ENCODE data around the gene GABRB2. TPM values are rescaled to one million over a fixed set of nuclear protein-coding genes. Genes with fewer than 3 reads are reported as not detected.

The GABRB2 gene
- total and polyA plus RNA-seq, 5 experiments from 2014 or later: not detected

DNA sequence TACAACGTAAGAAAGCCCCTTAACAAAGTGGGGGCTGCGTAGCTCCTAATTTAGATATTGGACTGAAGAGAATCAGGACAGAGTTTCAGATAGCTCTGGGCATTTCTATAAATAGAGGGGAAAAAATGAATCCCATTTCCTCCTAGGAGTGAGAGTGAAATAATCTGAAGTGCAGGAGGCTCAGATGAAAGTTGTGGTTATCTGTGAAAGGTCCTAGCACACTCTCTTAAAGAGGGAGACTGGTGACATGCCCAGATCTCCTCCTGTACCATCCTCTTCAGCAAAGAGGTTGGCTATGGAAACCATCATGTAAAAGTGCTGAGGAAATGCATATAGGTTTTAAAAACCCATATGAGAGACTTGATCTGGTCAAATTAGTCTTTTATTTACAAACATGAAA is 143.4 kb downstream of the GABRB2 start:
- H3K36me3 Mint-ChIP-seq: no peaks in the 10 kb centered on the region
- H3K4me3 Mint-ChIP-seq: no peak overlapping the region
- no peaks in the 10 kb centered on the region for H3K4me1 Mint-ChIP-seq
- H3K27me3 Mint-ChIP-seq: peaks cover 0 to 1% (median 0%) of the 10 kb centered on the region in 5 donors
- H3K27ac Mint-ChIP-seq: no peak overlapping the region
- peaks cover 0 to 3% (median 0%) of the 10 kb centered on the region in 9 donors for H3K9me3 Mint-ChIP-seq
- ATAC-seq (no peak), DNase-seq (no peak)
- POLR2A ChIA-PET: no interaction called here

DNA sequence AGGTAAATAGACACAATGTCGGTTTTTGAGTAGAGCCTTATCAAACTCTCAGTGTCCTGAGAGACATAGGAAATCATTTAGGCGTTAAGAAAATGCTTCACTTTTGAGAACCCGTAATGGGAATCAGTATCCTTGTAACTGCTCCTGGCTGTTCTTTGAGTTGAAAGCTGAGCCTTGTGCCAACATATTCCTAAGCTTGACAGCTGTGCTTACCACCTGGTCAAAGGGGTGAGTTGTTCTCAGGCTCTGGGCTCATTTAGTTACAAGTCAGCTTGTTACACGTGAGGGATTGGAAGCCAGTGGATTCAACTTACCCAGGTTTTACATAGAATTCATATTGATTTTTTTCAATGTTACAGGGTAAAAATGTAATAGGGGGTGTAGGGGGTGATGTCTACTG is 145.9 kb downstream of the GABRB2 start:
- Mint-ChIP-seq H3K9me3 (peaks cover 0 to 3% (median 0%) of the 10 kb centered on the region in 9 donors), H3K27ac (no peak overlapping the region), H3K4me1 (no peaks in the 10 kb centered on the region), H3K36me3 (no peaks in the 10 kb centered on the region), H3K27me3 (peaks cover 0 to 1% (median 0%) of the 10 kb centered on the region in 5 donors), H3K4me3 (no peak overlapping the region)
- DNase-seq (no peak), ATAC-seq (no peak)
- POLR2A ChIA-PET: no interaction called here

GRCh38 chr5:161399996-161400562 is 146.4 kb downstream of the GABRB2 start:
- no peak for DNase-seq
- POLR2A ChIA-PET: no interaction called here
- no peak for ATAC-seq
- H3K27ac Mint-ChIP-seq: no peak overlapping the region
- no peak overlapping the region for H3K4me3 Mint-ChIP-seq
- no peaks in the 10 kb centered on the region for H3K4me1 Mint-ChIP-seq
- peaks cover 0 to 3% (median 0%) of the 10 kb centered on the region in 9 donors for H3K9me3 Mint-ChIP-seq
- peaks cover 0 to 1% (median 0%) of the 10 kb centered on the region in 5 donors for H3K27me3 Mint-ChIP-seq
- H3K36me3 Mint-ChIP-seq: no peaks in the 10 kb centered on the region

- no peak overlapping the region for H3K4me3 Mint-ChIP-seq
- H3K4me1 Mint-ChIP-seq: no peaks in the 10 kb centered on the region
- H3K27me3 Mint-ChIP-seq: peaks cover 0 to 1% (median 0%) of the 10 kb centered on the region in 5 donors
- ATAC-seq (no peak), DNase-seq (no peak)
- no peak overlapping the region for H3K27ac Mint-ChIP-seq
- POLR2A ChIA-PET: no interaction called here
- H3K36me3 Mint-ChIP-seq: no peaks in the 10 kb centered on the region
- no peaks in the 10 kb centered on the region for H3K9me3 Mint-ChIP-seq
Measured at GRCh38 chr5:161397448-161397847, 149.1 kb downstream of the GABRB2 start.

DNA sequence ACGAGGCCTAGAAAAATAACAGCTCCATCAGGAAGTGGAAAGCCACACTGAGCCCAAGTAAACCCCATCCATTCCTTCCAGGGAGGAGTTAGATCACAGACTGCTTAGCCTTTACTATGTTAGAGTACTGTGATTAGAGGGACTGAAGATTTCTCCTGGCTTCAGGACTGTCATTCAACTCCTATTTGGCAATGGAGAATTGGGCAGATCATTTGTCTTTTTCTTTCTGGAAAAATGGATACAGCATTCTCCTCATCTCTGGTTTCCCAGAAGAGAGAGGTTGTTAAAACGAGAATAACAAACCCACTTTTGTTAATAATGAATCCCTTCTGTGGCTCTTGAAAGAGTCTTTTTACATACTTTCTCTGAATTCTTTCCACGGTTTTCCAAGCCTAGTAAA is 150.4 kb downstream of the GABRB2 start:
- H3K9me3 Mint-ChIP-seq: peaks cover 0 to 2% (median 0%) of the 10 kb centered on the region in 9 donors
- H3K27me3 Mint-ChIP-seq: peaks cover 0 to 1% (median 0%) of the 10 kb centered on the region in 5 donors
- ATAC-seq: no peak
- POLR2A ChIA-PET: no interaction called here
- no peak overlapping the region for H3K4me3 Mint-ChIP-seq
- no peak overlapping the region for H3K27ac Mint-ChIP-seq
- DNase-seq: no peak
- H3K36me3 Mint-ChIP-seq: no peaks in the 10 kb centered on the region
- H3K4me1 Mint-ChIP-seq: no peaks in the 10 kb centered on the region

DNA sequence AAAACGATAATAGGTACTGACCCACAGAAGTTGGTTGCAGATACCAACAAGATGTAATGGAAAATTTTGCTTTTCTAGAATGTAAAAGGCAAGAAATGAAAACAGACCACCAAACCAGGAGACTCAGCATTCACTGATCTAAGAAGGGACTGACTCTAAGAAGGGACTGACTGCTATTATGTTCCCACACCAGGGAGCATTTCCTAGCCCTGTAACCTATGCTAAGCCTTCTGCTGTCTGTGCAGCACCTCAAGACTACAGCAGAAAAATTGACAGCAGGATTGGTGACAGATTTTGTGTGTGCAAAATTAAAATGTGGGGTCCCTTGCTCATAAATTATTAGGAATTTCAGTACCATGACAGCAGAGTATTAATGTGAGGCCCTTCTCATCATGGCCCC is 154.8 kb downstream of the GABRB2 start:
- POLR2A ChIA-PET: no interaction called here
- H3K4me3 Mint-ChIP-seq: no peak overlapping the region

GRCh38 chr5:161391016-161391415 is 155.5 kb downstream of the GABRB2 start:
- H3K9me3 Mint-ChIP-seq: peaks cover 0 to 4% (median 0%) of the 10 kb centered on the region in 9 donors
- no peak overlapping the region for H3K4me3 Mint-ChIP-seq
- H3K27ac Mint-ChIP-seq: no peak overlapping the region
- no peak for ATAC-seq
- no peaks in the 10 kb centered on the region for H3K27me3 Mint-ChIP-seq
- H3K4me1 Mint-ChIP-seq: no peaks in the 10 kb centered on the region
- H3K36me3 Mint-ChIP-seq: no peaks in the 10 kb centered on the region
- POLR2A ChIA-PET: no interaction called here
- DNase-seq: no peak

More for the DNA sequence above, 154.8 kb downstream of the GABRB2 start:
- ATAC-seq (no peak), DNase-seq (no peak)
- Mint-ChIP-seq H3K4me1 (no peaks in the 10 kb centered on the region), H3K9me3 (peaks cover 0 to 4% (median 0%) of the 10 kb centered on the region in 9 donors), H3K27ac (no peak overlapping the region), H3K36me3 (no peaks in the 10 kb centered on the region), H3K27me3 (no peaks in the 10 kb centered on the region)

DNA sequence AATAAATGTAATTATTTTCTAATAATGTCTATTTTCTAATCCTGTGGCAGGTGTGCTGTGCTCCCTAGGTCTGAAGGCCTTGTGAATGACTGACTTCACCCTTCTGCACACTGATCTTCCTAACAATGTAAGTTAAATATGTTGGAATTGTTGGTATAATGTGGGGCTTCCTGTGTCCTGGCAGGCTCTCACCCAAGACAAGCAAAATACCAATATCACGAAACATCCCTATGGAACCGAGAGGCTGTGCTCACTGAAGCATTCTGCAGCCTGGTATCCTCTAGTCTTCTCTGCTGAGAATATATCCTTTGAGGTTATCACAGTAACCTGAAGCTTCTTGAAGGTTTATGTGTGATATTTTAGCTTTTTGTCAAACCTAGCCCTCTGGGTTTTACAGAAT is 159.4 kb downstream of the GABRB2 start:
- Mint-ChIP-seq H3K4me1 (no peaks in the 10 kb centered on the region), H3K27ac (no peak overlapping the region), H3K36me3 (no peaks in the 10 kb centered on the region), H3K27me3 (peaks cover 0 to 5% (median 0%) of the 10 kb centered on the region in 5 donors), H3K9me3 (peaks cover 0 to 10% (median 0%) of the 10 kb centered on the region in 9 donors), H3K4me3 (no peak overlapping the region)
- ATAC-seq: no peak
- POLR2A ChIA-PET: no interaction called here
- no peak for DNase-seq

DNA sequence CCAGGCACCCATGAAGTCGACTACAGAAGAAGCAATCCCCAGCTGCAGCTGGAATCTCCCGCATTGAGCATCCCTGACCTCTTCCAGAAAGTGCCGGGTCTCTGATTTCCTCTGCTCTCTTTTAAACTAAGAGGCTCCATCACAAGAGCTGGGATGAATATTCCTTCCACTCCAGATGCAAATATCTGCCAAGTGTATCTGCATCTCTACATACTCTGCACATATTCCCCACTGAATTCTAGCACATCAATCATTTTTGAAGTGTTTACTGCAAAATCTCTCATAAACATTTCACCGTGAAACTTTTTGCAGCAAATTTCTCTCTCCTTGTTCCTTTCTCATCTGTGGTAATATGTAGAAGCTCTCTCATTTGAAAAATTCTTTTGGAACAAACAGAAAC is 161.5 kb downstream of the GABRB2 start:
- H3K9me3 Mint-ChIP-seq: peaks cover 0 to 10% (median 0%) of the 10 kb centered on the region in 9 donors
- ATAC-seq: no peak
- H3K36me3 Mint-ChIP-seq: no peaks in the 10 kb centered on the region
- no peaks in the 10 kb centered on the region for H3K4me1 Mint-ChIP-seq
- H3K27ac Mint-ChIP-seq: no peak overlapping the region
- no peak for DNase-seq
- H3K27me3 Mint-ChIP-seq: peaks cover 0 to 5% (median 0%) of the 10 kb centered on the region in 5 donors
- POLR2A ChIA-PET: no interaction called here
- H3K4me3 Mint-ChIP-seq: no peak overlapping the region

DNA sequence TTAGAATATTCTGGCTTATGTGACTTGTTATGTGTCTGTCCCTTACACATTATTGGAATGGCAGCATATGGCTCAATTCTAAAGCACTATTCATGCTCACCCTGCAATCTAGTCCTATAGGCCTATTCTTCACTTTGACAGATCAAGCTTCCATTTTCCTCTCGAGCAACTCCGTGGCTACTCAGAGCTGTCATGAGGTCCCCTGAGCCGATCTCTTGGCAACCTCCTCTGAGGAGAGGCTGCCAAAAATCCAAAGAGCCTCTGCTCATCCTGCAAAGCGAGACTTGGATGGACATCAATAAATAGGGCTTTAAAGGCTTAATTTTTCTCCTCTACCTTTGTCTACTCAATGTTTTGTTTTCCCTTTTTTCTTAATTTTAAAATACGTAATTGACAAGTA is 163.8 kb downstream of the GABRB2 start:
- peaks cover 0 to 10% (median 0%) of the 10 kb centered on the region in 9 donors for H3K9me3 Mint-ChIP-seq
- POLR2A ChIA-PET: no interaction called here
- ATAC-seq: no peak

DNA sequence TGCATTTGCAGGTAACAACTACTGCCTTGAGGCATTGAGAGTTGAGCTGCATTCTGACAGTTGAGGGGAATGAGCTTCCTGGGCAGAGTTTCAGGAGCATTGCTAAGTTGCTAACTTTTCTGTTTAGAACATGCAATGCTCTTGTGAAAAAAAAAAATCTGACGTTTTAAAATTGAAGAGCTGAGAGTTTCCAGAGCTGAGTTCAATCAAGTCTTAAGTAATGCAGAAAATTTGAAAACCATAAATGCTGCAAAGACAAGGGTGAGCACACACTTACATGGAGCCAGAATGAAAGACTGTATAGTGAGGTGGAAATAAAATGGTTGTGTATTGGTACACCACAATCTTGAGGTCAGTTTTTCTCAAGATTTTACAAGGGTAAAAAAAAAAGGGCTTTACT is 166.0 kb downstream of the GABRB2 start:
- H3K9me3 Mint-ChIP-seq: peaks cover 0 to 10% (median 0%) of the 10 kb centered on the region in 9 donors
- no peak overlapping the region for H3K4me3 Mint-ChIP-seq
- H3K36me3 Mint-ChIP-seq: no peaks in the 10 kb centered on the region
- no peak for ATAC-seq
- DNase-seq: no peak
- no peak overlapping the region for H3K27ac Mint-ChIP-seq
- H3K27me3 Mint-ChIP-seq: peaks cover 0 to 5% (median 0%) of the 10 kb centered on the region in 5 donors
- POLR2A ChIA-PET: no interaction called here
- no peaks in the 10 kb centered on the region for H3K4me1 Mint-ChIP-seq

More for the DNA sequence above, 163.8 kb downstream of the GABRB2 start:
- no peak overlapping the region for H3K4me3 Mint-ChIP-seq
- H3K27ac Mint-ChIP-seq: no peak overlapping the region
- DNase-seq: no peak
- H3K27me3 Mint-ChIP-seq: peaks cover 0 to 5% (median 0%) of the 10 kb centered on the region in 5 donors
- H3K36me3 Mint-ChIP-seq: no peaks in the 10 kb centered on the region
- H3K4me1 Mint-ChIP-seq: no peaks in the 10 kb centered on the region

GRCh38 chr5:161378701-161379100 is 167.8 kb downstream of the GABRB2 start:
- no peak for ATAC-seq
- H3K9me3 Mint-ChIP-seq: peaks cover 0 to 10% (median 0%) of the 10 kb centered on the region in 9 donors
- H3K27ac Mint-ChIP-seq: no peak overlapping the region
- no peak for DNase-seq
- no peaks in the 10 kb centered on the region for H3K4me1 Mint-ChIP-seq
- POLR2A ChIA-PET: no interaction called here
- no peak overlapping the region for H3K4me3 Mint-ChIP-seq
- no peaks in the 10 kb centered on the region for H3K36me3 Mint-ChIP-seq
- H3K27me3 Mint-ChIP-seq: no peaks in the 10 kb centered on the region

GRCh38 chr5:161376034-161376433 is 170.5 kb downstream of the GABRB2 start:
- H3K27ac Mint-ChIP-seq: no peak overlapping the region
- H3K4me3 Mint-ChIP-seq: no peak overlapping the region
- peaks cover 0 to 12% (median 0%) of the 10 kb centered on the region in 9 donors for H3K9me3 Mint-ChIP-seq
- ATAC-seq (no peak), DNase-seq (no peak)
- H3K4me1 Mint-ChIP-seq: no peaks in the 10 kb centered on the region
- H3K36me3 Mint-ChIP-seq: no peaks in the 10 kb centered on the region
- POLR2A ChIA-PET: no interaction called here
- H3K27me3 Mint-ChIP-seq: no peaks in the 10 kb centered on the region

DNA sequence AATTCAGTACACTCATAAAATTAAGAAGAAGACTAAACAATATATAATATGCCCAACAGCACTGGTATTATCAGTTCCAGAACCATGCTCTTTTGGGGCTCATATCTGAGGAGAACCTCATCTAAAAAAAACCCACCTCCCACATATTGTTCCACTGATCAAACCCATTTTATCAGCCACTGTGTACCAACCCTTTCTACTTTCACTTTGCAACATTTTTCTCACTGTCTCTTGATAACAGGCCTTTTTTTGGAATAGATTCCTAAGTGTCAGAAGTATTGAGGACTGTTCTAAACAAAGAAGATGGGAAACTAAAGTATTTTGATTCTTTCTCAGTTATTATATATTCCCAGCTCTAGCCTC is 173.2 kb downstream of the GABRB2 start:
- POLR2A ChIA-PET: no interaction called here
- Mint-ChIP-seq H3K4me3 (no peak overlapping the region), H3K4me1 (no peaks in the 10 kb centered on the region), H3K36me3 (no peaks in the 10 kb centered on the region), H3K9me3 (peaks cover 0 to 12% (median 0%) of the 10 kb centered on the region in 9 donors), H3K27me3 (no peaks in the 10 kb centered on the region), H3K27ac (no peak overlapping the region)
- DNase-seq (no peak), ATAC-seq (no peak)

Measured in naive thymus-derived CD8-positive, alpha-beta T cell (primary cell).